ENCODE results near the gene TMEM59.

DNA sequence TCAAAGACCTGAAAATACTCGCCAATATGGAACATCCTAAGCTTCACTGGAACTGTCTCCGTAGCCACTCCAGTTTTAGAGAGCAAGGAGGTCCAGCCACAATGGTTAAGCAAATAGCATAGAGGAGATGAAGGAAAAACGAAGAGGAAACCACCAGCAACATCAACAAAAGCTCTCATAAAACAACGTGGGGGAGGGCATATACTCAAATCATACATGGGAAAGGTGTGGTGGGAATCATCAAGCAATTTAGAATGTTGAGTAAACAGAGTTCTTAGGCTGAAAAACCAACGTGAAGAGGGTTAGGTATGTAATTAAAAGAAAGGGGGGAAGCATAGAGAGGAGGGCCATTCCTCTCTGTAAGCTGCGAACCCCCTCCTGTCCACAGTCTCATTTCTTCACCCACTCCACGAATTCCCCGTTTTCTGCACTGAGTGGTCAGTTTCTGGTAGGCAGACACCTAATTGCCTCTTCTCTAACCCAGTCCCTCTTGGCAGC lies 1.0 kb downstream of the TMEM59 start:
- TF ChIP-seq, protein P1, sequence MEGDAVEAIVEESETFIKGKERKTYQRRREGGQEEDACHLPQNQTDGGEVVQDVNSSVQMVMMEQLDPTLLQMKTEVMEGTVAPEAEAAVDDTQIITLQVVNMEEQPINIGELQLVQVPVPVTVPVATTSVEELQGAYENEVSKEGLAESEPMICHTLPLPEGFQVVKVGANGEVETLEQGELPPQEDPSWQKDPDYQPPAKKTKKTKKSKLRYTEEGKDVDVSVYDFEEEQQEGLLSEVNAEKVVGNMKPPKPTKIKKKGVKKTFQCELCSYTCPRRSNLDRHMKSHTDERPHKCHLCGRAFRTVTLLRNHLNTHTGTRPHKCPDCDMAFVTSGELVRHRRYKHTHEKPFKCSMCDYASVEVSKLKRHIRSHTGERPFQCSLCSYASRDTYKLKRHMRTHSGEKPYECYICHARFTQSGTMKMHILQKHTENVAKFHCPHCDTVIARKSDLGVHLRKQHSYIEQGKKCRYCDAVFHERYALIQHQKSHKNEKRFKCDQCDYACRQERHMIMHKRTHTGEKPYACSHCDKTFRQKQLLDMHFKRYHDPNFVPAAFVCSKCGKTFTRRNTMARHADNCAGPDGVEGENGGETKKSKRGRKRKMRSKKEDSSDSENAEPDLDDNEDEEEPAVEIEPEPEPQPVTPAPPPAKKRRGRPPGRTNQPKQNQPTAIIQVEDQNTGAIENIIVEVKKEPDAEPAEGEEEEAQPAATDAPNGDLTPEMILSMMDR (conservative IDR thresholded peaks at IDR 0.05): no peak
- no peak for TF ChIP-seq EZH2 (IDR thresholded peaks at IDR 0.05; ENCODE audit: low read depth)

All from PC-9 (cell line).